ENCODE measurements around the gene PRKCH. TPM values are rescaled to one million over a fixed set of nuclear protein-coding genes. Genes with fewer than 3 reads are reported as not detected.

Gene PRKCH
- total RNA-seq, 5 donors from 2014 or later (not counting 1 experiment from before 2014, with no cell fraction given): 267 to 436 (median 326) TPM

DNA sequence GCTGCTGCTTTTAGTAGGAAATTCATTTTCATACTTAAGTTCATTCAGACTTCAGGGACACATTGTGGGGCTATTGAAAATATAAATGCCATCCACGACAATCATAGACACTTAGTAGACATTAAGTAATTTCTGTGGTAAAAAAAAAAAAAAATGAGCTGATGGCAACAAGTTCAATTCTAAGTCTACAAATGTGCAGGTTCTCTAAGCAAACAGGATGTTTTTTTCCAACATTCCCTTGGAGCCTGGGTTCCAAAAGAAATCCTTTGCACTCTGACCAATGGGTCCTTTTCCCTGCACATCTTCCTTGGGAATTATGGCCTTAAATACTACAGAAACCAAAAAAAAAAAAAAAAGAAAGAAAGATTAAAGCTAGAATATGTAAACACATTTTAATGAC lies 198.4 kb downstream of the PRKCH start:
- no peaks in the 10 kb centered on the region for H3K9me3 Mint-ChIP-seq
- ATAC-seq (replicated peaks in 1 of 4) (no peak), DNase-seq (no peak)
- H3K4me1 Mint-ChIP-seq: peaks cover 63 to 93% (median 92%) of the 10 kb centered on the region in 3 donors
- no peak overlapping the region for H3K4me3 ChIP-seq (ENCODE audit: control insufficient read depth in 1 of 2, extremely low read depth in 1 of 2, low read length in 1 of 2)
- H3K27me3 ChIP-seq (replicated peaks in 1 of 2; ENCODE audit: control insufficient read depth in 2 of 2, extremely low read depth in 1 of 2, insufficient read depth in 2 of 2, low read length in 1 of 2): no peaks in the 10 kb centered on the region
- peaks cover 10 to 61% of the 10 kb centered on the region in 2 experiments for H3K4me1 ChIP-seq (ENCODE audit: control insufficient read depth in 1 of 2, extremely low read depth in 1 of 2, insufficient read depth in 2 of 2, low read length in 2 of 2)
- no peak overlapping the region for H3K27ac ChIP-seq (ENCODE audit: low read length)
- ChIA-PET POLR2A (interaction anchor here (0.6 to 1.2 kb wide), 9 partner anchors 16 to 279 kb away, joined by 3 to 7 read pairs (median 3); no protein-coding TSS in a partner anchor), CTCF (interaction anchor here in 1 of 2 donors (0.6 to 1.5 kb wide), 10 partner anchors 15 to 238 kb away, joined by 3 to 9 read pairs (median 4); no protein-coding TSS in a partner anchor)
- H3K9me3 ChIP-seq: no peaks in the 10 kb centered on the region
- no CpG with 5 or more reads among the region's 1 CpG for WGBS (ENCODE audit: insufficient coverage)
- peaks cover 34% of the 10 kb centered on the region for H3K36me3 Mint-ChIP-seq
- no peaks in the 10 kb centered on the region for H3K27me3 Mint-ChIP-seq
- peak overlapping the region in 1 of 2 donors; percentile 22 for H3K27ac Mint-ChIP-seq
- peaks cover 5 to 21% of the 10 kb centered on the region in 2 donors for H3K36me3 ChIP-seq (ENCODE audit: control insufficient read depth in 2 of 2, extremely low read depth in 1 of 2, insufficient read depth in 1 of 2, low read length in 1 of 2)
- no peak overlapping the region for H3K4me3 Mint-ChIP-seq

DNA sequence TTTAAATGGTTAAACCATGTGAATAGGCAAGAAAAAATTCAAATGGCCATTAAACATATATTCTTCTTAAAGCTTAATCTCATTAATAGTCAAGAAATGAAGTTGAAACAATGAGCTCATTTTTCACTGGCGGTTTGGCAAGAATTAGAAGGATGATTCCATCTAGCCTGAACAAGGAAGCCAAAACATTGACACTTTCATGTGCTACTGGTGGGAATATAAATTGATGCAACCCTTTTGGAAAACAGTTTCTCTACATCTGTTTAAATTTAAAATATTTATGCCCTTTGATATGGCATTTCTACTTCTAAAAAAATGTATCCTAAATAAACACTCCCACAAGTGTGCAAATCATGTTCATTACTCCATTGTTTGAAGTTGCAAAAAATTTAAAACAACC lies 199.2 kb downstream of the PRKCH start:
- Histone ChIP-seq H3K4me1 (ENCODE audit: control insufficient read depth in 1 of 2, extremely low read depth in 1 of 2, insufficient read depth in 2 of 2, low read length in 2 of 2) (peaks cover 10 to 65% of the 10 kb centered on the region in 2 experiments), H3K4me3 (ENCODE audit: control insufficient read depth in 1 of 2, extremely low read depth in 1 of 2, low read length in 1 of 2) (no peak overlapping the region), H3K9me3 (no peaks in the 10 kb centered on the region), H3K36me3 (ENCODE audit: control insufficient read depth in 2 of 2, extremely low read depth in 1 of 2, insufficient read depth in 1 of 2, low read length in 1 of 2) (peaks cover 5 to 27% of the 10 kb centered on the region in 2 donors), H3K27me3 (replicated peaks in 1 of 2; ENCODE audit: control insufficient read depth in 2 of 2, extremely low read depth in 1 of 2, insufficient read depth in 2 of 2, low read length in 1 of 2) (no peaks in the 10 kb centered on the region), H3K27ac (ENCODE audit: low read length) (no peak overlapping the region)
- Mint-ChIP-seq H3K4me3 (no peak overlapping the region), H3K9me3 (no peaks in the 10 kb centered on the region), H3K27me3 (no peaks in the 10 kb centered on the region), H3K36me3 (peaks cover 39% of the 10 kb centered on the region), H3K4me1 (peaks cover 68 to 93% (median 92%) of the 10 kb centered on the region in 3 donors), H3K27ac (peak overlapping the region; percentile 43 to 84)
- DNase-seq (no peak), ATAC-seq (replicated peaks in 1 of 4) (no peak)
- WGBS (ENCODE audit: insufficient coverage): no CpG with 5 or more reads among the region's 1 CpG
- ChIA-PET POLR2A (interaction anchor here (0.6 to 1.3 kb wide), 8 partner anchors 12 to 202 kb away, joined by 3 to 7 read pairs (median 4); no protein-coding TSS in a partner anchor), CTCF (interaction anchor here (0.6 to 1.5 kb wide), 9 partner anchors 15 to 237 kb away, joined by 3 to 9 read pairs (median 4); no protein-coding TSS in a partner anchor)

DNA sequence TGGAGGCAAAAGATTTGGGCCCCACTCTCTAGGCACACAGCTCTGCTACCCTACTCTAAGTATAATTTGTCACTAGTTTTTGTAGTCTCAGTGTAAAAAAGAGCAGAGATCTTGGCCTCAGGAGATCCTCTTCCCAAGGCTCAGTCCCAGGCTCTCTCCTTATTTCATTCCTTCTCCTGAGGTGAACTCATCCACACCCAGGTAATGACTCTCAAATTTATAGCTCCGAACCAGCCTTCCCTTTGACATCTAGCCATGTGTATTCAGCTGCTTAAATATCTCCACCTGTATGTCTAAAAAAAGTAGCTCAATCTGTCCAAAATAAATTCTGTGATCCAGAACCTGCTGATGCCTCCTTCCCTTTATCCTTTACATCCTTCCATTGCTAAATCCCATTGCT lies 200.4 kb downstream of the PRKCH start:
- Mint-ChIP-seq H3K4me3 (no peak overlapping the region), H3K4me1 (peaks cover 66 to 92% (median 91%) of the 10 kb centered on the region in 3 donors)
- H3K27ac ChIP-seq (ENCODE audit: low read length): no peak overlapping the region

DNA sequence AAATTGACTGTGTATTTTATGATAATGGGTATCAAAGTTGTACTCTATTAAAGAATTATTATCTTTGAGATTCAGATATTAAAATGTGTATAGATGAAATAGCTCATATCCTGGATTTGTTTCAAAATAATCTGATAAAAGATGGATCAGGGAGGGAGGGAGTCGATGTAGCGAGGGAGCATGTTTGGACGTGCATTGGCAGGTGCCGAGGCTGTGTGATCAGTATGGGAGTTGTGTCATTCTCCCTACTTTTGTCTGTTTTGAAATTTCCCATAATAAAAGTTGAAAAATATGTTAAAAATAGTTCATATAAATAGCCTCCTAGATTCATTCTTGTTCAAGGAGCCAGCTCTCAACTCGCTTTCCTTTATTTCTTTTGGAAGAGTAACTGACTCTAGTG lies 202.4 kb downstream of the PRKCH start:
- peak overlapping the region; percentile 11 for H3K27ac ChIP-seq (ENCODE audit: low read length)
- peaks cover 15 to 47% of the 10 kb centered on the region in 2 donors for H3K36me3 ChIP-seq (ENCODE audit: control insufficient read depth in 2 of 2, extremely low read depth in 1 of 2, insufficient read depth in 1 of 2, low read length in 1 of 2)
- H3K9me3 Mint-ChIP-seq: no peaks in the 10 kb centered on the region
- peaks cover 67 to 92% (median 90%) of the 10 kb centered on the region in 3 donors for H3K4me1 Mint-ChIP-seq
- H3K9me3 ChIP-seq: no peaks in the 10 kb centered on the region
- ATAC-seq (replicated peaks in 1 of 4) (no peak), DNase-seq (no peak)
- peaks cover 48% of the 10 kb centered on the region for H3K36me3 Mint-ChIP-seq
- no CpG with 5 or more reads among the region's 5 CpGs for WGBS (ENCODE audit: insufficient coverage)
- H3K4me1 ChIP-seq (ENCODE audit: control insufficient read depth in 1 of 2, extremely low read depth in 1 of 2, insufficient read depth in 2 of 2, low read length in 2 of 2): peaks cover 0 to 71% of the 10 kb centered on the region in 2 experiments
- peak overlapping the region; percentile 74 to 89 for H3K27ac Mint-ChIP-seq
- ChIA-PET POLR2A (interaction anchor here (0.6 to 1.3 kb wide), 3 partner anchors 23 to 196 kb away, joined by 3 to 4 read pairs (median 3); no protein-coding TSS in a partner anchor), CTCF (interaction anchor here (0.6 to 1.2 kb wide), 5 partner anchors 11 to 205 kb away, joined by 3 to 5 read pairs (median 3); no protein-coding TSS in a partner anchor)
- no peaks in the 10 kb centered on the region for H3K27me3 ChIP-seq (replicated peaks in 1 of 2; ENCODE audit: control insufficient read depth in 2 of 2, extremely low read depth in 1 of 2, insufficient read depth in 2 of 2, low read length in 1 of 2)
- peak overlapping the region in 1 of 3 donors; percentile 17 for H3K4me3 Mint-ChIP-seq
- H3K4me3 ChIP-seq (ENCODE audit: control insufficient read depth in 1 of 2, extremely low read depth in 1 of 2, low read length in 1 of 2): no peak overlapping the region
- no peaks in the 10 kb centered on the region for H3K27me3 Mint-ChIP-seq

More for the DNA sequence above, 200.4 kb downstream of the PRKCH start:
- peaks cover 6 to 74% of the 10 kb centered on the region in 2 experiments for H3K4me1 ChIP-seq (ENCODE audit: control insufficient read depth in 1 of 2, extremely low read depth in 1 of 2, insufficient read depth in 2 of 2, low read length in 2 of 2)
- Mint-ChIP-seq H3K9me3 (no peaks in the 10 kb centered on the region), H3K27me3 (no peaks in the 10 kb centered on the region), H3K36me3 (peaks cover 40% of the 10 kb centered on the region), H3K27ac (peak overlapping the region; percentile 74 to 89)
- ChIA-PET CTCF (interaction anchor here in 1 of 2 donors (0.6 kb wide), 1 partner anchor 12 kb away, joined by 3 read pairs; no protein-coding TSS in a partner anchor), POLR2A (interaction anchor here (0.5 to 1.1 kb wide), 2 partner anchors 14 to 392 kb away, joined by 4 read pairs; no protein-coding TSS in a partner anchor)
- H3K4me3 ChIP-seq (ENCODE audit: control insufficient read depth in 1 of 2, extremely low read depth in 1 of 2, low read length in 1 of 2): no peak overlapping the region
- H3K36me3 ChIP-seq (ENCODE audit: control insufficient read depth in 2 of 2, extremely low read depth in 1 of 2, insufficient read depth in 1 of 2, low read length in 1 of 2): peaks cover 5 to 39% of the 10 kb centered on the region in 2 donors
- no peaks in the 10 kb centered on the region for H3K27me3 ChIP-seq (replicated peaks in 1 of 2; ENCODE audit: control insufficient read depth in 2 of 2, extremely low read depth in 1 of 2, insufficient read depth in 2 of 2, low read length in 1 of 2)
- 100% methylated on average over 1 of the region's 1 CpG for WGBS (ENCODE audit: insufficient coverage)
- DNase-seq (no peak), ATAC-seq (replicated peaks in 1 of 4) (no peak)
- H3K9me3 ChIP-seq: no peaks in the 10 kb centered on the region

DNA sequence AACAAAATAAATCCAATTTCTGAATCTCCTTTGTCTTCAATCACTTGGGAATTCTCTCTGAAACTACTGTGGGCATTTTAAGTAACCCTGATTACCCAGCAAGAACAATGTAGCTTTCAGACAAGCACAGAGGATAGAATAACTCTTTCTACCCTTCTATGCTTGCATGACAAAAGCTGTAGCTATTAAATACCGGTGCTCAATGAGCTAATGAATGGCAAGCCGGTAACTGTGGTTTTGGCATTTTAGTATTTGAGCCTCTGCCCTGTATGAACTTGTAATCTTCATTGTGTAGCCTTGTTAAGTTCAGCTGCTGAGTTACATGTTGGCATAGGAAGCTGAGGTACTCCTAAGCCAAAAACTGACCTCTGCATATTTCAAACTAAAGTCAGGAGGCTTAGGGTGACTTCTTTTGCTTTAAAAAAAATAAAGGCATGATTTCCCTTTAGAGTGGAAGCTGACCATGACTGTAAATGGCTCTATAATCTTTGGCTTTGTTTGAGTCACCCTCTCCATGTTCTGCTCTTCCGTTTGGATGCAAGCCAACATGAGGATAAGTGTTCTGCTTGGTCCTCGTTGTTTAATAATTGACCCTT lies 202.9 kb downstream of the PRKCH start:
- Histone ChIP-seq H3K27me3 (replicated peaks in 1 of 2; ENCODE audit: control insufficient read depth in 2 of 2, extremely low read depth in 1 of 2, insufficient read depth in 2 of 2, low read length in 1 of 2) (no peaks in the 10 kb centered on the region), H3K36me3 (ENCODE audit: control insufficient read depth in 2 of 2, extremely low read depth in 1 of 2, insufficient read depth in 1 of 2, low read length in 1 of 2) (peaks cover 19 to 51% of the 10 kb centered on the region in 2 donors), H3K4me1 (ENCODE audit: control insufficient read depth in 1 of 2, extremely low read depth in 1 of 2, insufficient read depth in 2 of 2, low read length in 2 of 2) (peaks cover 0 to 66% of the 10 kb centered on the region in 2 experiments), H3K9me3 (no peaks in the 10 kb centered on the region), H3K4me3 (ENCODE audit: control insufficient read depth in 1 of 2, extremely low read depth in 1 of 2, low read length in 1 of 2) (no peak overlapping the region), H3K27ac (ENCODE audit: low read length) (peak overlapping the region; percentile 11)
- DNase-seq (no peak), ATAC-seq (replicated peaks in 1 of 4) (no peak)
- H3K4me3 Mint-ChIP-seq: peak overlapping the region in 2 of 3 donors; percentile 17 to 22
- ChIA-PET CTCF (interaction anchor here (0.9 to 1.2 kb wide), 5 partner anchors 10 to 238 kb away, joined by 3 to 5 read pairs (median 3); partner anchors contain the start of gene SNAPC1 (in 1 of the 2)), POLR2A (interaction anchor here (0.6 to 1.3 kb wide), 3 partner anchors 22 to 1277 kb away, joined by 3 to 4 read pairs (median 3); no protein-coding TSS in a partner anchor)
- no peaks in the 10 kb centered on the region for H3K9me3 Mint-ChIP-seq
- peak overlapping the region; percentile 74 to 89 for H3K27ac Mint-ChIP-seq
- H3K27me3 Mint-ChIP-seq: no peaks in the 10 kb centered on the region
- peaks cover 54% of the 10 kb centered on the region for H3K36me3 Mint-ChIP-seq
- WGBS (ENCODE audit: insufficient coverage): no CpG with 5 or more reads among the region's 4 CpGs
- peaks cover 67 to 90% (median 84%) of the 10 kb centered on the region in 3 donors for H3K4me1 Mint-ChIP-seq

DNA sequence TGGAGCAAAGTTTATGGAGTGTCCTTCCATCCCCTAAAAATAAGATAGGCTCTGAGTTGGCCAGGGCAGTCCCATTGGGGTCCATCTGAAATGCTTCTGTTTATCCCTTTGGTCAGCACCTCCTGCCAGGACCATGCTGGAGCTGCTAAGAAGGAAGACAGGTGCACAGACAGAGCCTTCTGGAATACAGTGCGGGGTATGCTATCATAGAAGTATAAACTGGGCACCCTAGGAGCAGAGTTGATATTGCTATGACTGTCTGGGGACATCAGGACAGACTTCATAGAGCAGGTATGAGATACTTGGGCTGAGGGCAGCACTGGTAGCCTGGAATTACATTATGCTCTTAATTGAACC lies 203.5 kb downstream of the PRKCH start:
- Histone ChIP-seq H3K27ac (ENCODE audit: low read length) (peak overlapping the region; percentile 47), H3K36me3 (ENCODE audit: control insufficient read depth in 2 of 2, extremely low read depth in 1 of 2, insufficient read depth in 1 of 2, low read length in 1 of 2) (peaks cover 19 to 54% of the 10 kb centered on the region in 2 donors), H3K4me1 (ENCODE audit: control insufficient read depth in 1 of 2, extremely low read depth in 1 of 2, insufficient read depth in 2 of 2, low read length in 2 of 2) (peaks cover 0 to 65% of the 10 kb centered on the region in 2 experiments), H3K27me3 (replicated peaks in 1 of 2; ENCODE audit: control insufficient read depth in 2 of 2, extremely low read depth in 1 of 2, insufficient read depth in 2 of 2, low read length in 1 of 2) (no peaks in the 10 kb centered on the region), H3K4me3 (ENCODE audit: control insufficient read depth in 1 of 2, extremely low read depth in 1 of 2, low read length in 1 of 2) (no peak overlapping the region), H3K9me3 (no peaks in the 10 kb centered on the region)
- 69% methylated on average over 1 of the region's 1 CpG for WGBS (ENCODE audit: insufficient coverage)
- H3K4me3 Mint-ChIP-seq: peak overlapping the region in 2 of 3 donors; percentile 13 to 22
- H3K4me1 Mint-ChIP-seq: peaks cover 67 to 85% (median 81%) of the 10 kb centered on the region in 3 donors
- POLR2A ChIA-PET: interaction anchor here (0.6 to 1.3 kb wide), 3 partner anchors 47 to 1278 kb away, joined by 3 to 5 read pairs (median 4); no protein-coding TSS in a partner anchor
- peaks cover 55% of the 10 kb centered on the region for H3K36me3 Mint-ChIP-seq
- ATAC-seq (replicated peaks in 1 of 4): peak in 2 of 4 experiments; percentile 28
- H3K9me3 Mint-ChIP-seq: no peaks in the 10 kb centered on the region
- DNase-seq: no peak
- peak overlapping the region; percentile 74 to 89 for H3K27ac Mint-ChIP-seq
- H3K27me3 Mint-ChIP-seq: no peaks in the 10 kb centered on the region
- CTCF ChIA-PET: interaction anchor here in 1 of 2 donors (1.0 kb wide), 1 partner anchor 237 kb away, joined by 3 read pairs; the partner anchor contains the start of gene SNAPC1

Measured in T-cell (primary cell).